Endometrial microvascular endothelial cells (primary cell): ENCODE data around the gene RAMACL. TPM values are rescaled to one million over a fixed set of nuclear protein-coding genes. Genes with fewer than 3 reads are reported as not detected.

Experiments
- in situ Hi-C: cut with HindIII; loops from 2 replicates; pipeline ENCODE4 v1.10.0; 2017; ENCODE audit warnings: low sequenced_read_pairs, low pct_unique_long_range_greater_than_20kb; ENCODE audit errors: inconsistent ontology term
- total RNA-seq: library from RNA; depleted of rRNA; stranded (reverse); fragments of >200 nt; gene quantifications from one replicate; pipeline ENCODE4 v1.2.3, GENCODE V29; 2015; ENCODE audit errors: inconsistent ontology term

The RAMACL gene
- total RNA-seq, 1 donor from 2014 or later = 0.09 TPM

- in situ Hi-C loops = no loop called here
These were observed 32.6 kb upstream of the RAMACL start for GRCh38 chr6:166618866-166619761.

DNA sequence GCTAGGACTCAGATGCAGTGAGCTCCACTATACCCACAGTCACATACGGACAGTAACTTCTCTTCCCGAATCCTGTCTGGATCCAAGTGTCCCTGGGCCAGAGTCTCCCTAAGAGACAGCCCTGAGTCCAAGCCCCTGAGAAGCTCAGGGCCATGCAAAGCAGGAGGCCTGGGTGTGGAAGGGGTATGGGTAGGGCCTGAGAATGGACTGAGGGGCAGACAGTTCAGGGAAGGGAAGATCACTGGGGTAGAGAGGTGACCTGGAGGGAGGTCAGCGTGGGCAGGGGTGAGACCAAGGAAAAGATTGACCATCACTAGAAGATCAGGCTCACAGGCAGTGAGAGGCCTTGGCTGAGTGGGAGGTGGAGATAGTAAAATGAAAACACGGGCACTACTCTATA lies 31.8 kb upstream of the RAMACL start:
- in situ Hi-C loops = no loop called here

GRCh38 chr6:166617359-166617758 lies 30.9 kb upstream of the RAMACL start:
- in situ Hi-C loops = no loop called here

- in situ Hi-C loops = no loop called here
These were observed 30.1 kb upstream of the RAMACL start for GRCh38 chr6:166616261-166617238.

DNA sequence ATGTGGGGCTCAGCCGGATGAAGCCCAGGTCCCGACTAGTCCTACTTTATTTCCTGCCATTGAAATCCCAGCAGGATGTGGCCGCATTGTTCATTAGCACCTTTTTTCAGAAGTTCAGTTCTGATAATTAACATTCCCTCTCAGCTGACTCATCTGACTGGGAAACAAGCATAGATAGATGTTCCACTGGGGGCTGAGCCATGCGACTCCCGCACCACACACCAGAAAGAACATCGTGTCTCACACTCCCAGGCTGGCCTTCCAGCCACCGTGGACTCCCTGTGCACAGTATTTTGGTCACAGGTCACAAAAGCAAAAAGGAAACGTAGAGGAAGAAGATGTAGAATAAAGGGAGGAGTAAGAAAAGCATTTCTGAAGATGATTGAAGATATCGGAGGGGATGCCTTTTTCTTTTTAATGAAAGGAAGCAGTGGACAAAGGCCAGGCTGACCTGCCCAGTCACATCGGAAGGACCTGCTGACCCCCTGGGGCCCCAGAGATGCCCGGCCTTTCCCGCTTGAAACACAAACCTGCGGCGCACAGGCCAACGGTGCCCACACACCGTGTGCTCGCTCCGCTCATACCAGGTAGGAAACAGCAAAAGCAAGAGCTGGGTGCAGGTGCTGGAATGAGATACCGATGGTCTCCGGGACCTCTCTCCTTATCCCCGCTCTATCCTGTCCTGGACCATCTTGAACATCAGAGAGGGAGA lies 28.7 kb upstream of the RAMACL start:
- in situ Hi-C loops = no loop called here

- in situ Hi-C loops = no loop called here
These were observed 28.1 kb upstream of the RAMACL start for GRCh38 chr6:166614589-166614988.

DNA sequence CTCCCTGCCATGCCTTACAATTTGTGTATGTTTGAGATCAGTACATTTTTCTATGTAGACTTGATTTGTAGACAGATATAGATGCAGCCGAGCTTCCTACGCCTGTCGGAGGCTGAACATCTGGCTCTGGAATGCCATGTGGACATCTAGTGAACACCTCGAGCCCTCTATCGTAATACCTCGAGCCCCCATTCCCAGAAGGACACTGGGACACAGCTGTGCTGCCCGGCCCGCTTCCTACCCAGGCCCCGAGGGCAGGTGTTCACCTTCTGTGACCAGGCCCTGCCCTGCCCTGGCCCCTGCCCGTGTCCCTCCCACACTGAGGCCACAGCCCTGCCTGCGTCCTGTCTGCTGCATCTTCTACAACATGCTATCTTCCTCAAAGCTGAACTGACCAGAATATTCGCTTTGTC lies 27.7 kb upstream of the RAMACL start:
- in situ Hi-C loops = no loop called here

- in situ Hi-C loops = no loop called here
These were observed 26.5 kb upstream of the RAMACL start for GRCh38 chr6:166613027-166613426.

DNA sequence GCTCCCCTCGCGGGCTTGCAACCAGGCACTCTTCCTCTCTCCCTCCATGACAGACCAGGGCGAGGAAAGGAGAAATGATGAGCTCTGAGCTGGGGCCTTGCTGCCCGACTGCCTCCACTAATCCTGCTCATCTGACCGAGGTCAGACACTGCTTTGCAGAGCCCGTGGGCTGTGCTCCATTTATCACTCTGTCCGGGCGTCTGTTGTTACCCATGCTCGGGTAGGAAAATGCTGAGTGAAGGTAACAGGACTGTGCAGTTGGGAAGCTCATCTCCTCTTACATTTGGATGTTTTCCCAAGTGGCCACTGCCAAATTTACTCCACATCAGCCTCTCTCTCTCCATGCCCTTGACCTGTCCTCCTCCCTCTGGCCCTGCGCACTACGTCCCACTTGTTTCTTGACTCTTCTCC lies 26.0 kb upstream of the RAMACL start:
- in situ Hi-C loops = no loop called here

DNA sequence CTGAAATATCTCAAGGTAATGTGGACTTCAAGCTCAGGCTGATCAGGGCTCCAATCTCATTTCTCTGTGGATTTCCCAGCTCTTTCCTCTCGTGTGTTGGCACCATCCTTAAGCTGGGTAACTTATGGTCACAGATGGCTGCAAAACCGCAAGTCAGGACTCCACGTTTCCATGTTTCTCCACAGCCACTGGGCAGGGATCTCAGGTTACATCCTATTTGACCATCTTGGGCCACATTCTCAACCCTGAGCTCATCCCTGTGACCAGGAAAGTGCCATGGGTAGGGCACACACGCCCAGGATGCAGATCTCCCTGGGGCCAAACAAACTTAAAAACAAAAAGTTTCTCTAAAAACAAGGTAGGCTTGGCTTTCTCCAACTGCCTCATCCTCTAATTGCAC lies 25.2 kb upstream of the RAMACL start:
- in situ Hi-C loops = no loop called here

GRCh38 chr6:166610069-166610468 lies 23.6 kb upstream of the RAMACL start:
- in situ Hi-C loops = no loop called here

DNA sequence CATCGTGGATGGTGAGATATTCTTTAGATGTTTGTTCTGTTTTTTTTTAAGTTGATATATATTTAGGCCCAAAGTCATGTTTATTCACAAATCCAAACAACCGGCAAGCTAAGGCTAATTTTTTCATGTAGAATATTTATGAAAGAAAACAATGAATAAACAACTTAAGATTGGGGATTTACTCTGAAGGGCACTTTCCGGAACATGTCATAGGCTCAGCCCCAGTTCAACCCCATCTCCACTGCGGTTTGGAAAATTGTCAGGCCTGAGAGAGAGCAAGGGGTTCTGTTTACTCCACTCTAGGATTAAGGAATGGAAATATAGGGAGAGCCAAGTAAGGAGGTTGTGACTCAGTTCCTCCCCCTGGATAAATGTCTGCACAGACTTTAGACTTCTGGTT lies 22.3 kb upstream of the RAMACL start:
- in situ Hi-C loops = no loop called here

GRCh38 chr6:166605752-166606151 lies 19.3 kb upstream of the RAMACL start:
- in situ Hi-C loops = no loop called here

DNA sequence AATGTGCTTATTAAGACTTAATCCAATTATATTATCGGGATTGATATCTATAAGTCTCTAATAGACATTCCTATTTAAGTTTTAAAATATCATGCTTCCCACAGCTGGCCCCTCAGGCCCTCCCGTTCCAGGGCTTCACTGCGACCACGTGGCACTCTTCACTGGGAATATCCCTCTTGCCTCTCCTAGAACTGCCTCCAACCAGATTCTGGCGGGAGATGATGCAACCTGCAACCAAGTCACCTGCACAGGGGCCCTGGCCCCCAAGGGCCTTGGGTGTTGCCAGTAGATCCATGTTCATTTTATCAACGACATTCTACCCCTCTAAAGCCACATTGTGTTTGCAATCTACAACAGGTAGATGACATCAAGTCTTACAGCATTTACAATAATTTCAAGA lies 18.4 kb upstream of the RAMACL start:
- in situ Hi-C loops = no loop called here

DNA sequence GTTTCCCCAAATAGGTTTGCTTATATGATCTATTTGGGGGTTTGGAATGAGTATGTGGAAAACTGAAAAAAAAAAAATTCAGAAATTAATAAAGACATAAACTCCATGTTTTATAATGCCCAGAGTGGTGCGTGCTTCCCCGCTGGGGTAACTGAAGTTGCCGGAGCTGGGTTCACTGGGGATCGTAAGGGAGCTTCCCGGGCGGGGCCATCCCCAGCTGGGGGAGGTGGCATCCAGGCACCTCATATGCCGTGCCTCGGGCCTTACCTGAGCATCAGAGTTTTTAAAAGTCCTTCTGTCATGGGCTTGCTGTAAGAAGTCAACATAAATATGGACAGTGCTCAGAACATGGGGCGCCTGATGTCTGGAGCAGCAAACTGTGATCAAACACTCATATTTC lies 17.9 kb upstream of the RAMACL start:
- in situ Hi-C loops = no loop called here

- in situ Hi-C loops = no loop called here
These were observed 16.7 kb upstream of the RAMACL start for GRCh38 chr6:166603043-166603690.

- in situ Hi-C loops = no loop called here
These were observed 15.5 kb upstream of the RAMACL start for GRCh38 chr6:166601956-166602355.

DNA sequence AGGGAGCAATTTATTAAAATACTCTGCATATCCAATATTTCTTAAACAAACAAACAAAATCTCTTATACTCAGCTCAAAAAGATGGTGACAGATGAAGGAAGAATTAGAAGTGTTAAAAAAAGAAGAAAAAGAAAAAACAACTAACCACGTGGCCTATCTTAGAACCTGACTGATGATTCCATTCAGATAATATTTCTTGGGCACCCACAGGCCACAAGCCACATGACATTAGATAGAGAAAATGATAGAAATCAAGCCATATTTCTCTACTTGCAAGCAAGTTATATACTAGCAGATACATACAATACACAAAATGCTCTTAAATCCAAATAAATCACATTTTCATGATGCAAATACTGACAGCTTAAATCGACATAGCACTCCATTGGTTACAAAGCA lies 14.5 kb upstream of the RAMACL start:
- in situ Hi-C loops = no loop called here

GRCh38 chr6:166599205-166599604 lies 12.7 kb upstream of the RAMACL start:
- in situ Hi-C loops = no loop called here
